SK-N-SH treated with all-trans-retinoic acid at 6 μM for 48 hours (cell line): ENCODE results near the gene ARVCF.

ENCODE experiments used
- ATAC-seq: fragments of 200-7000 bp; cut with Tn5 transposase; 3 replicates; pipeline ENCODE4 v1.9.1; 2020; ENCODE audit warnings: mild to moderate bottlenecking, moderate library complexity
- BACH2 ChIP-seq: fragments of 250-450 bp; sonication (Bioruptor Pico); IDR thresholded peaks from 2 replicates; pipeline ENCODE4 v1.9.0; 2021; ENCODE audit warnings: mild to moderate bottlenecking, borderline replicate concordance
- CSDC2 ChIP-seq: fragments of 250-450 bp; sonication (Bioruptor Pico); IDR thresholded peaks from 2 replicates; pipeline ENCODE4 v1.5.0; 2020; ENCODE audit warnings: mild to moderate bottlenecking, moderate library complexity
- GLIS3 ChIP-seq: fragments of 250-450 bp; sonication (Bioruptor Pico); IDR thresholded peaks from 2 replicates; pipeline ENCODE4 v1.5.0; 2020; ENCODE audit warnings: mild to moderate bottlenecking, moderate library complexity
- ISL1 ChIP-seq: fragments of 250-450 bp; sonication (Bioruptor Pico); IDR thresholded peaks from 2 replicates; pipeline ENCODE4 v2.1.2; 2022; ENCODE audit warnings: mild to moderate bottlenecking, moderate library complexity
- OSR1 ChIP-seq: fragments of 250-450 bp; sonication (Bioruptor Pico); IDR thresholded peaks from 2 replicates; pipeline ENCODE4 v1.8.0; 2022; ENCODE audit warnings: moderate library complexity, mild to moderate bottlenecking, inconsistent platforms
- PPARA ChIP-seq: fragments of 250-450 bp; sonication (Bioruptor Pico); IDR thresholded peaks from 2 replicates; pipeline ENCODE4 v1.5.0; 2020; ENCODE audit warnings: mild to moderate bottlenecking, borderline replicate concordance
- RARB ChIP-seq: fragments of 250-450 bp; sonication (Bioruptor Pico); IDR thresholded peaks from 2 replicates; pipeline ENCODE4 v1.8.0; 2021; ENCODE audit warnings: mild to moderate bottlenecking, moderate library complexity
- SNAI2 ChIP-seq: fragments of 250-450 bp; sonication (Bioruptor Pico); IDR thresholded peaks from 2 replicates; pipeline ENCODE4 v1.5.0; 2020; ENCODE audit warnings: mild to moderate bottlenecking, moderate library complexity
- TOX ChIP-seq: fragments of 250-450 bp; sonication (Bioruptor Pico); IDR thresholded peaks from 2 replicates; pipeline ENCODE4 v1.8.0; 2021; ENCODE audit warnings: mild to moderate bottlenecking, moderate library complexity, borderline replicate concordance
- ZFP3 ChIP-seq: fragments of 250-450 bp; sonication (Bioruptor Pico); IDR thresholded peaks from 2 replicates; pipeline ENCODE4 v1.5.0; 2020; ENCODE audit warnings: mild to moderate bottlenecking, moderate library complexity
- ZFP30 ChIP-seq: fragments of 450-650 bp; formaldehyde crosslinking; IDR thresholded peaks from 2 replicates; pipeline ENCODE4 v1.5.0; 2022; ENCODE audit warnings: mild to moderate bottlenecking, moderate library complexity
- ZNF70 ChIP-seq: fragments of 450-650 bp; formaldehyde crosslinking; IDR thresholded peaks from 2 replicates; pipeline ENCODE4 v1.5.0; 2020; ENCODE audit warnings: mild to moderate bottlenecking, moderate library complexity
- ZNF8 ChIP-seq: fragments of 450-650 bp; formaldehyde crosslinking; IDR thresholded peaks from 2 replicates; pipeline ENCODE4 v1.5.0; 2020; ENCODE audit warnings: mild to moderate bottlenecking, moderate library complexity
- TF ChIP-seq, protein P1 (sequence below): fragments of 250-450 bp; sonication (Bioruptor Pico); IDR thresholded peaks from 2 replicates; pipeline ENCODE4 v1.8.0; 2020; ENCODE audit warnings: mild to moderate bottlenecking, moderate library complexity, borderline replicate concordance
- TF ChIP-seq, protein P2 (sequence below): fragments of 250-450 bp; sonication (Bioruptor Pico); IDR thresholded peaks from 2 replicates; pipeline ENCODE4 v1.5.1; 2021; ENCODE audit warnings: mild to moderate bottlenecking, moderate library complexity
- TF ChIP-seq, protein P3 (sequence below): fragments of 250-450 bp; sonication (Bioruptor Pico); IDR thresholded peaks from 2 replicates; pipeline ENCODE4 v1.5.1; 2020; ENCODE audit warnings: low read depth, mild to moderate bottlenecking, moderate library complexity
- TF ChIP-seq, protein P4 (sequence below): fragments of 250-450 bp; sonication (Bioruptor Pico); IDR thresholded peaks from 2 replicates; pipeline ENCODE4 v1.8.0; 2021; ENCODE audit warnings: low read depth, mild to moderate bottlenecking, moderate library complexity, borderline replicate concordance

ARVCF gene

DNA sequence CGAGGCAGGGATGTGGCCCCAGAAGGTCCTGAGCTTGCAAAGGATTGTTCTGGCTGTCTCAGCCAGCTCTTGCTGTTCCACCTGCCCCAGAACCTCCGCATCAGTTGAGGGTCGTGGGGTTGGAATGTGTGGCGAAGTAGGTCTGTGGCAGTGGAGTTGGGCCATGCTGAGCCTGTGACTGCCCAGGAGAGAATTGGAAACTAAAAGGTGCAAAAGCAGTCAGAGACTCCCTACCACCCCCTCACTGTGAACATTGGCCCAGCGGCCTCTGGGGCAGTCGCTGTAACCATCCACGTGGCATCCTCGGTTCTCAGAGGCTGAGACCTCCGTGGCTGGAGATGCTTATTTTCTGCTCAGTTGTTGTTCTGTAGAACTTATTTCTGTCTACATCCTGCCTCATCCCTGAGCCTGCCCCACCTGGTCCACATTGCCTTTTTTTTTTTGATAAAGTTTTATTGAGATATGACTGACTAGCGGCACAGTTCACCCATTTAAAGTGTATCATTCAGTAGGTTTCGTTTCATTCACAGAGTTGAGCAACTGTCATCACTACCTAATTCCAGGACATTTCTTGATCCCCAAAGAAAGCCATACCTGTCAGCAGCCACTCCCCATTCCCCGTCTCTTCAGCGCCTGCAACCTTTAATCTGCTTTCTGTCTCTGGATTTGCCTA, 41.1 kb upstream of the ARVCF start (continued):
- TF ChIP-seq, protein P1, sequence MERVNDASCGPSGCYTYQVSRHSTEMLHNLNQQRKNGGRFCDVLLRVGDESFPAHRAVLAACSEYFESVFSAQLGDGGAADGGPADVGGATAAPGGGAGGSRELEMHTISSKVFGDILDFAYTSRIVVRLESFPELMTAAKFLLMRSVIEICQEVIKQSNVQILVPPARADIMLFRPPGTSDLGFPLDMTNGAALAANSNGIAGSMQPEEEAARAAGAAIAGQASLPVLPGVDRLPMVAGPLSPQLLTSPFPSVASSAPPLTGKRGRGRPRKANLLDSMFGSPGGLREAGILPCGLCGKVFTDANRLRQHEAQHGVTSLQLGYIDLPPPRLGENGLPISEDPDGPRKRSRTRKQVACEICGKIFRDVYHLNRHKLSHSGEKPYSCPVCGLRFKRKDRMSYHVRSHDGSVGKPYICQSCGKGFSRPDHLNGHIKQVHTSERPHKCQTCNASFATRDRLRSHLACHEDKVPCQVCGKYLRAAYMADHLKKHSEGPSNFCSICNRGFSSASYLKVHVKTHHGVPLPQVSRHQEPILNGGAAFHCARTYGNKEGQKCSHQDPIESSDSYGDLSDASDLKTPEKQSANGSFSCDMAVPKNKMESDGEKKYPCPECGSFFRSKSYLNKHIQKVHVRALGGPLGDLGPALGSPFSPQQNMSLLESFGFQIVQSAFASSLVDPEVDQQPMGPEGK (CRISPR knock-in tag) = no peak
- no peak for TF ChIP-seq SNAI2 (CRISPR knock-in tag)
- no peak for TF ChIP-seq GLIS3 (CRISPR knock-in tag)
- TF ChIP-seq, protein P2, sequence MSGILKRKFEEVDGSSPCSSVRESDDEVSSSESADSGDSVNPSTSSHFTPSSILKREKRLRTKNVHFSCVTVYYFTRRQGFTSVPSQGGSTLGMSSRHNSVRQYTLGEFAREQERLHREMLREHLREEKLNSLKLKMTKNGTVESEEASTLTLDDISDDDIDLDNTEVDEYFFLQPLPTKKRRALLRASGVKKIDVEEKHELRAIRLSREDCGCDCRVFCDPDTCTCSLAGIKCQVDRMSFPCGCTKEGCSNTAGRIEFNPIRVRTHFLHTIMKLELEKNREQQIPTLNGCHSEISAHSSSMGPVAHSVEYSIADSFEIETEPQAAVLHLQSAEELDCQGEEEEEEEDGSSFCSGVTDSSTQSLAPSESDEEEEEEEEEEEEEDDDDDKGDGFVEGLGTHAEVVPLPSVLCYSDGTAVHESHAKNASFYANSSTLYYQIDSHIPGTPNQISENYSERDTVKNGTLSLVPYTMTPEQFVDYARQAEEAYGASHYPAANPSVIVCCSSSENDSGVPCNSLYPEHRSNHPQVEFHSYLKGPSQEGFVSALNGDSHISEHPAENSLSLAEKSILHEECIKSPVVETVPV (CRISPR knock-in tag) = no peak
- no peak for TF ChIP-seq ISL1
- no peak for TF ChIP-seq ZFP3 (CRISPR knock-in tag)
- TF ChIP-seq CSDC2 (CRISPR knock-in tag) = no peak
- no peak for TF ChIP-seq RARB (CRISPR knock-in tag)
- TF ChIP-seq, protein P3, sequence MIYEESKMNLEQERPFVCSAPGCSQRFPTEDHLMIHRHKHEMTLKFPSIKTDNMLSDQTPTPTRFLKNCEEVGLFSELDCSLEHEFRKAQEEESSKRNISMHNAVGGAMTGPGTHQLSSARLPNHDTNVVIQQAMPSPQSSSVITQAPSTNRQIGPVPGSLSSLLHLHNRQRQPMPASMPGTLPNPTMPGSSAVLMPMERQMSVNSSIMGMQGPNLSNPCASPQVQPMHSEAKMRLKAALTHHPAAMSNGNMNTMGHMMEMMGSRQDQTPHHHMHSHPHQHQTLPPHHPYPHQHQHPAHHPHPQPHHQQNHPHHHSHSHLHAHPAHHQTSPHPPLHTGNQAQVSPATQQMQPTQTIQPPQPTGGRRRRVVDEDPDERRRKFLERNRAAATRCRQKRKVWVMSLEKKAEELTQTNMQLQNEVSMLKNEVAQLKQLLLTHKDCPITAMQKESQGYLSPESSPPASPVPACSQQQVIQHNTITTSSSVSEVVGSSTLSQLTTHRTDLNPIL (CRISPR knock-in tag) = no peak
- TF ChIP-seq, all 23 proteins: peak for 0

DNA sequence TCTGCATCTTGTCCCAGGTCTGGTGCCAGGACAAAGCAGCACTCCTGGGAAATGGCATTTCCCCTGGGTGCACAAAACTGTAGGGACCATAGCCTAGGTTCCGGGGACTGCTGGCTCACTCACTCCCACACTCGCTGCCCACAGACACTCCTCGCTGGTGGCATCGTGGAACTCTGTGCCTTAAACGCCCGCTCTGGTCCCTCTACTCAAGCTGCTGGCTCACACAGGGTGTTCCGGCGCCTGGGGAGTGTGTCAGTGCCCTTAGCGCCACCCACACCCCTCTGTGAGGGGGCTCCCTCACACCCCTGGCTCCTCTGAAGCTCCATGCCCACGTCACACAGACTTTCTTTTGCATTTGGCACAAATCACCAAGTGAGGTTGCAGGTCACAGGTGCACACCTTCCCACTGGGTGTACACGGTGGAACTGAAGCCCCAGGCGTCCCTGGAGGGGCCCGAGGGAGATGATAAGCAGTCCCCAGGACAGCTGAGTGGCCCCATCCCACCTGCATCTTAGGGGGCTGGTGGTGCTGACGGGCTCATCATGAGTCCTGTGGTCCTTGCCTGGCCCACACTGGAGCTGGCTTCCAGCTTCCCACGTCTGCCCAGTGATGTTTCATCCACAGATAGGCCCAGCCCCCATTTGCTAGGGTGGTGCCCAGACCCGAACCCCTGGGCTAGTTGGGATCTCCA, 40.2 kb upstream of the ARVCF start:
- ATAC-seq = no peak
- TF ChIP-seq PPARA (CRISPR knock-in tag) (no peak), SNAI2 (CRISPR knock-in tag) (no peak), TOX (no peak), GLIS3 (CRISPR knock-in tag) (no peak), RARB (CRISPR knock-in tag) (no peak), ZFP30 (CRISPR knock-in tag) (no peak), ZNF70 (CRISPR knock-in tag) (no peak), ISL1 (no peak)
- TF ChIP-seq, protein P1 (CRISPR knock-in tag) = no peak
- TF ChIP-seq, all 23 proteins: peak for 0

DNA sequence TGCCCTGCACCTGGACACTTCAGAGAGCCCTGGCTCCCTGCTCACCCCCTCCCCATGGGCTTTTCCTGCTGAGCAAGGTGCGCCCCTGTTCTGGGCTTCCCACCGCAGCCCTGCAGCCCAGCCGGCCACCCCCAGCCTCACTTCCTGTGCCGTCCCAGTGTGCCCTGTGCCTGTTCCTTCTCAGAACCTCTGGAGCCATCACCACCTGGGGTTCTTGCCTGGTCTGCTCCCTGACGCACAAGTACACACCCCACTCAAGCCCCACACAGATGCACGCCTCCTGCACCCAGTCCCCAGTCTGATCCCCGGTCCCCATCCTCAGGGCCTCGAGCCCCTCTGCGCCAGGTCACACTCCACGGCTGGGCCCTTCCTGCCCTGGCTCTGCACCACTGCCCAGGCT, 39.5 kb upstream of the ARVCF start:
- ATAC-seq = no peak

DNA sequence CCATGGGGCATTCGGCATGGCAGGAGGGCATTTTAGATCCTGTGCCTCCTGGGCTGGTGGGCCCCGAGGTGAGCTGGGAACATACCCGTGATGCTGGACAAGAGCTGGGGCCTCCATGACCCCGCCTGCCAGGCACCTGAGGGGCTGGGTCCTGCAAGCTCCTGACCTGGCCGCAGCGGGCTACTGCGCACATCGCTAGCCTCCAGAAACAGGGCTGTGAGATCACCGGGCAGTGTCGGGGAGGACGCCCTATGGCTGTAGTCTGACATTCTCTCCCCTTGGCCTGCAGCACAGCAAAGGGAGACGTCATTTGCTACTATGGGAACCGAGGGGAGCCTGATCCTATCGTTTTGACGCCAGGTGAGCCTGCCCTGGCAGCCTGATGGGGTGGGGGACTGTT, 39.0 kb upstream of the ARVCF start:
- no peak for ATAC-seq
- TF ChIP-seq, protein P2 (CRISPR knock-in tag) = no peak
- TF ChIP-seq OSR1 (CRISPR knock-in tag) (no peak), RARB (CRISPR knock-in tag) (no peak), ISL1 (no peak), BACH2 (CRISPR knock-in tag) (no peak), CSDC2 (CRISPR knock-in tag) (no peak), GLIS3 (CRISPR knock-in tag) (no peak)
- TF ChIP-seq, protein P3 (CRISPR knock-in tag) = no peak
- TF ChIP-seq, protein P4, sequence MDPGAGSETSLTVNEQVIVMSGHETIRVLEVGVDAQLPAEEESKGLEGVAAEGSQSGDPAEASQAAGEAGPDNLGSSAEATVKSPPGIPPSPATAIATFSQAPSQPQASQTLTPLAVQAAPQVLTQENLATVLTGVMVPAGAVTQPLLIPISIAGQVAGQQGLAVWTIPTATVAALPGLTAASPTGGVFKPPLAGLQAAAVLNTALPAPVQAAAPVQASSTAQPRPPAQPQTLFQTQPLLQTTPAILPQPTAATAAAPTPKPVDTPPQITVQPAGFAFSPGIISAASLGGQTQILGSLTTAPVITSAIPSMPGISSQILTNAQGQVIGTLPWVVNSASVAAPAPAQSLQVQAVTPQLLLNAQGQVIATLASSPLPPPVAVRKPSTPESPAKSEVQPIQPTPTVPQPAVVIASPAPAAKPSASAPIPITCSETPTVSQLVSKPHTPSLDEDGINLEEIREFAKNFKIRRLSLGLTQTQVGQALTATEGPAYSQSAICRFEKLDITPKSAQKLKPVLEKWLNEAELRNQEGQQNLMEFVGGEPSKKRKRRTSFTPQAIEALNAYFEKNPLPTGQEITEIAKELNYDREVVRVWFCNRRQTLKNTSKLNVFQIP (CRISPR knock-in tag) = no peak
- TF ChIP-seq, protein P1 (CRISPR knock-in tag) = no peak

More for the DNA sequence above, 39.5 kb upstream of the ARVCF start:
- no peak for TF ChIP-seq ZNF8 (CRISPR knock-in tag)
